Loucy (cell line): ENCODE measurements around the gene CACNG1.

ENCODE experiments used
- EZH2phosphoT487 ChIP-seq: fragments of 200-600 bp; IDR thresholded peaks from 2 replicates; pipeline ENCODE4 v1.6.1; 2018; ENCODE audit warnings: antibody characterized with exemption, mild to moderate bottlenecking, moderate library complexity, borderline replicate concordance
- TF ChIP-seq, protein P1 (sequence below): fragments of 200-600 bp; sonication (generic); conservative IDR thresholded peaks from 2 replicates; pipeline ENCODE4 v1.5.1; 2014; ENCODE audit warnings: mild to moderate bottlenecking, antibody characterized with exemption, low read length

DNA sequence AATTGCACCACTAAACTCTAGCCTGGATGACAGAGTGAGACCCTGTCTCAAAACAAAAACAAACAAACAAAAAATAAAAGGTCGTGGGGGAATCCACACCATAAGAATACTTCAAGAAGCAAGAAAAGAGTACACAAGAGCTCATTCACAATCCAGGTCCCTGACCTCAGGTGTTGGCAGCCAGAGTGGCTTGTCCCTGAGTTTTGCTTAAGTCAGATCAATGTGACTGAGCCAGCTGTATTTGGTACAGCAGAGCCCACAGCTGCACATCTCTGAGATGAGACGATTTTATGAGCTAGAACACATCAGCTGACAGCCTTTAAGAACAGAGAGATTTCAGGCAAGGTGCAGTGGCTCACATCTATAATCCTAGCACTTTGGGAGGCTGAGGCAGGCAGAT is 22.4 kb downstream of the CACNG1 start:
- TF ChIP-seq, protein P1, sequence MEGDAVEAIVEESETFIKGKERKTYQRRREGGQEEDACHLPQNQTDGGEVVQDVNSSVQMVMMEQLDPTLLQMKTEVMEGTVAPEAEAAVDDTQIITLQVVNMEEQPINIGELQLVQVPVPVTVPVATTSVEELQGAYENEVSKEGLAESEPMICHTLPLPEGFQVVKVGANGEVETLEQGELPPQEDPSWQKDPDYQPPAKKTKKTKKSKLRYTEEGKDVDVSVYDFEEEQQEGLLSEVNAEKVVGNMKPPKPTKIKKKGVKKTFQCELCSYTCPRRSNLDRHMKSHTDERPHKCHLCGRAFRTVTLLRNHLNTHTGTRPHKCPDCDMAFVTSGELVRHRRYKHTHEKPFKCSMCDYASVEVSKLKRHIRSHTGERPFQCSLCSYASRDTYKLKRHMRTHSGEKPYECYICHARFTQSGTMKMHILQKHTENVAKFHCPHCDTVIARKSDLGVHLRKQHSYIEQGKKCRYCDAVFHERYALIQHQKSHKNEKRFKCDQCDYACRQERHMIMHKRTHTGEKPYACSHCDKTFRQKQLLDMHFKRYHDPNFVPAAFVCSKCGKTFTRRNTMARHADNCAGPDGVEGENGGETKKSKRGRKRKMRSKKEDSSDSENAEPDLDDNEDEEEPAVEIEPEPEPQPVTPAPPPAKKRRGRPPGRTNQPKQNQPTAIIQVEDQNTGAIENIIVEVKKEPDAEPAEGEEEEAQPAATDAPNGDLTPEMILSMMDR: no peak
- TF ChIP-seq EZH2phosphoT487: no peak
